Measurements from ENCODE around the gene EME2. TPM values are rescaled to one million over a fixed set of nuclear protein-coding genes. Genes with fewer than 3 reads are reported as not detected.
"Not testable (repeated sequence)": the region's sequence is repeated elsewhere in the genome, so short reads cannot be mapped to it uniquely, and the experiment has no call there.

Gene EME2
- total RNA-seq, 2 experiments from 2014 or later = 15.5 to 15.6 TPM

- Mint-ChIP-seq H3K27ac (no peak within 1 kb of the TSS), H3K36me3 (ENCODE audit: low read depth) (peaks cover 7% of the 10 kb centered on the region), H3K9me3 (peaks cover 5% of the 10 kb centered on the region), H3K4me3 (no peak within 1 kb of the TSS), H3K27me3 (no peaks in the 10 kb centered on the region), H3K4me1 (ENCODE audit: low read depth) (no peaks in the 10 kb centered on the region)
- intact Hi-C loops (cut with micrococcal nuclease) = no loop called here
- ATAC-seq (no peak), DNase-seq (no peak)
- ChIA-PET POLR2A (interaction anchor here (1.7 kb wide), 1 partner anchor 19 kb away, joined by 3 read pairs; no protein-coding TSS in a partner anchor), CTCF (no interaction called here)
- TF ChIP-seq CTCF (IDR thresholded peaks at IDR 0.05) = no peak
Measured at GRCh38 chr16:1793578-1794220, 21.1 kb downstream of the EME2 start, which contains the start of gene IGFALS. Gene IGFALS (minus strand): TSS chr16:1793705. CDS start chr16:1793652, 53 bp downstream.

- Mint-ChIP-seq H3K4me3 (no peak overlapping the region), H3K27ac (no peak overlapping the region), H3K9me3 (peaks cover 10% of the 10 kb centered on the region), H3K36me3 (ENCODE audit: low read depth) (peaks cover 6% of the 10 kb centered on the region), H3K4me1 (ENCODE audit: low read depth) (no peaks in the 10 kb centered on the region), H3K27me3 (no peaks in the 10 kb centered on the region)
- ChIA-PET POLR2A (interaction anchor here (1.7 kb wide), 1 partner anchor 19 kb away, joined by 3 read pairs; no protein-coding TSS in a partner anchor), CTCF (no interaction called here)
- ATAC-seq = no peak
- no peak for DNase-seq
- intact Hi-C loops (cut with micrococcal nuclease) = no loop called here
- TF ChIP-seq CTCF (IDR thresholded peaks at IDR 0.05) = no peak
Measured at GRCh38 chr16:1794221-1794871, 21.7 kb downstream of the EME2 start.

- DNase-seq (no peak), ATAC-seq (no peak)
- Mint-ChIP-seq H3K36me3 (ENCODE audit: low read depth) (peaks cover 6% of the 10 kb centered on the region), H3K4me3 (no peak overlapping the region), H3K27me3 (no peaks in the 10 kb centered on the region), H3K9me3 (peaks cover 12% of the 10 kb centered on the region), H3K27ac (no peak overlapping the region), H3K4me1 (ENCODE audit: low read depth) (no peaks in the 10 kb centered on the region)
- intact Hi-C loops (cut with micrococcal nuclease) = no loop called here
- no peak for TF ChIP-seq CTCF (IDR thresholded peaks at IDR 0.05)
- ChIA-PET CTCF (no interaction called here), POLR2A (interaction anchor here (0.8 to 1.7 kb wide), 2 partner anchors 11 to 20 kb away, joined by 3 to 4 read pairs; no protein-coding TSS in a partner anchor)
Measured at GRCh38 chr16:1794908-1795666, 22.5 kb downstream of the EME2 start.

- CTCF ChIA-PET; POLR2A ChIA-PET; intact Hi-C loops (cut with micrococcal nuclease); DNase-seq; H3K36me3 Mint-ChIP-seq (ENCODE audit: low read depth); H3K4me3 Mint-ChIP-seq; ATAC-seq; H3K4me1 Mint-ChIP-seq (ENCODE audit: low read depth); H3K27me3 Mint-ChIP-seq; H3K27ac Mint-ChIP-seq: not testable (repeated sequence)
- H3K9me3 Mint-ChIP-seq = peaks cover 12% of the 10 kb centered on the region
Measured at GRCh38 chr16:1799263-1799662, 26.7 kb downstream of the EME2 start.

GRCh38 chr16:1800701-1801100, 28.1 kb downstream of the EME2 start:
- ATAC-seq (no peak), DNase-seq (no peak)
- no peak overlapping the region for H3K4me3 Mint-ChIP-seq
- H3K4me1 Mint-ChIP-seq (ENCODE audit: low read depth) = no peaks in the 10 kb centered on the region
- no peak for TF ChIP-seq CTCF (IDR thresholded peaks at IDR 0.05)
- CTCF ChIA-PET = no interaction called here
- intact Hi-C loops (cut with micrococcal nuclease) = no loop called here
- H3K9me3 Mint-ChIP-seq = peaks cover 12% of the 10 kb centered on the region
- no peaks in the 10 kb centered on the region for H3K27me3 Mint-ChIP-seq
- POLR2A ChIA-PET = no interaction called here
- H3K36me3 Mint-ChIP-seq (ENCODE audit: low read depth) = peaks cover 6% of the 10 kb centered on the region
- no peak overlapping the region for H3K27ac Mint-ChIP-seq
